GM10266 (cell line): ENCODE results near the gene DDX31.
A peak's percentile ranks its signal among the peaks of the same experiment; 100 is the strongest.

Source experiments
- DNase-seq: peaks from one replicate; pipeline ENCODE4 v3.0.0; 2012; ENCODE audit errors: extremely low spot score
- CTCF ChIP-seq: IDR thresholded peaks from 2 replicates; pipeline ENCODE4 v1.5.1; 2012; ENCODE audit warnings: mild to moderate bottlenecking, low read depth; ENCODE audit not compliant: control insufficient read depth, insufficient read depth; ENCODE audit errors: missing control alignments

Gene DDX31

GRCh38 chr9:132592451-132592850, 77.3 kb downstream of the DDX31 start:
- TF ChIP-seq CTCF = no peak
- no peak for DNase-seq

- no peak for DNase-seq
- no peak for TF ChIP-seq CTCF
These were observed 78.0 kb downstream of the DDX31 start for GRCh38 chr9:132591751-132592314.

- no peak for DNase-seq
- TF ChIP-seq CTCF = no peak
These were observed 78.5 kb downstream of the DDX31 start for GRCh38 chr9:132591244-132591643.

- no peak for TF ChIP-seq CTCF
- peak; percentile 40 for DNase-seq
These were observed 79.2 kb downstream of the DDX31 start for GRCh38 chr9:132590318-132591182.

GRCh38 chr9:132590037-132590317, 79.8 kb downstream of the DDX31 start:
- DNase-seq = no peak
- no peak for TF ChIP-seq CTCF

- peak; percentile 47 for DNase-seq
These were observed 80.4 kb downstream of the DDX31 start for GRCh38 chr9:132589148-132590036.

More at GRCh38 chr9:132589148-132590036, 80.4 kb downstream of the DDX31 start:
- no peak for TF ChIP-seq CTCF
